H1 (cell line): ENCODE data around the gene SURF2.

Experiments used
- BRCA1 ChIP-seq: IDR thresholded peaks from 2 replicates; pipeline ENCODE4 v1.6.1; 2012; ENCODE audit warnings: low read depth, low read length, improper control_type of control experiment
- CHD2 ChIP-seq: IDR thresholded peaks from 2 replicates; pipeline ENCODE4 v1.6.1; 2012; ENCODE audit warnings: low read length, improper control_type of control experiment
- CHD7 ChIP-seq: fragments of 300-600 bp; sonication (generic); IDR thresholded peaks from 2 replicates; pipeline ENCODE4 v1.7.1; 2012; ENCODE audit warnings: low read length, moderate library complexity, mild to moderate bottlenecking, inconsistent platforms; ENCODE audit not compliant: insufficient replicate concordance
- CREB1 ChIP-seq: IDR thresholded peaks from 2 replicates; pipeline ENCODE4 v1.6.1; 2012; ENCODE audit warnings: inconsistent platforms
- CTCF ChIP-seq, 3 experiments: IDR thresholded peaks; 1 replicate in 2 of 3; 2 replicates in 1 of 3; pipeline versions ENCODE4 v1.5.1 to v1.6.1; 2011; ENCODE audit warnings: low read length in 3 of 3, mild to moderate bottlenecking in 3 of 3, inconsistent platforms in 2 of 3, low read depth in 1 of 3, moderate library complexity in 1 of 3; ENCODE audit not compliant: insufficient read depth in 1 of 3; ENCODE audit errors: control extremely low read depth in 1 of 3
- EP300 ChIP-seq, 2 experiments: IDR thresholded peaks; 1 replicate in 1 of 2; 2 replicates in 1 of 2; pipeline ENCODE4 v1.6.1; 2011 to 2012; ENCODE audit warnings: low read depth in 2 of 2, low read length in 2 of 2, mild to moderate bottlenecking in 2 of 2, borderline replicate concordance in 1 of 2, inconsistent platforms in 1 of 2, moderate library complexity in 1 of 2
- HDAC2 ChIP-seq, 2 experiments: fragments of 300-600 bp in 1 of 2; sonication (generic) in 1 of 2; IDR thresholded peaks; 2 replicates each; pipeline ENCODE4 v1.6.1; 2011 to 2012; ENCODE audit warnings: low read depth in 2 of 2, low read length in 2 of 2, mild to moderate bottlenecking in 2 of 2, moderate library complexity in 2 of 2, borderline replicate concordance in 1 of 2, inconsistent platforms in 1 of 2
- JUND ChIP-seq: IDR thresholded peaks from 2 replicates; pipeline ENCODE4 v1.6.1; 2011; ENCODE audit warnings: mild to moderate bottlenecking, improper control_type of control experiment, low read length
- KDM1A ChIP-seq: fragments of 200-600, 300-600 bp; sonication (generic); IDR thresholded peaks from 2 replicates; pipeline ENCODE4 v1.7.1; 2016; ENCODE audit warnings: mild to moderate bottlenecking, low read length, borderline replicate concordance
- NRF1 ChIP-seq: IDR thresholded peaks from 2 replicates; pipeline ENCODE4 v1.6.1; 2011; ENCODE audit warnings: mild to moderate bottlenecking, low read depth, low read length, improper control_type of control experiment
- POLR2A ChIP-seq, 2 experiments: IDR thresholded peaks; 1 replicate in 1 of 2; 2 replicates in 1 of 2; pipeline ENCODE4 v1.6.1; 2011; ENCODE audit warnings: low read depth in 2 of 2, low read length in 2 of 2, mild to moderate bottlenecking in 2 of 2; ENCODE audit errors: control extremely low read depth in 1 of 2
- POLR2AphosphoS5 ChIP-seq: IDR thresholded peaks from 2 replicates; pipeline ENCODE4 v1.6.1; 2011; ENCODE audit warnings: low read depth, low read length
- RAD21 ChIP-seq, 2 experiments: IDR thresholded peaks in 1 of 2; conservative IDR thresholded peaks in 1 of 2; 2 replicates each; pipeline ENCODE4 v1.6.1; 2011; ENCODE audit warnings: low read depth in 2 of 2, low read length in 2 of 2, improper control_type of control experiment in 1 of 2, inconsistent platforms in 1 of 2, mild to moderate bottlenecking in 1 of 2, moderate library complexity in 1 of 2
- TBP ChIP-seq: IDR thresholded peaks from 2 replicates; pipeline ENCODE4 v1.6.1; 2011; ENCODE audit warnings: low read depth, low read length, improper control_type of control experiment

GRCh38 chr9:133361507-133362092, 5.2 kb downstream of the SURF2 start:
- TF ChIP-seq CTCF (IDR thresholded peaks at IDR 0.05; ENCODE audit: control extremely low read depth in 1 of 3, insufficient read depth in 1 of 3, low read depth in 1 of 3, low read length in 3 of 3) (no peak), CREB1 (no peak), CHD2 (no peak), EP300 (IDR thresholded peaks at IDR 0.05; ENCODE audit: borderline replicate concordance in 1 of 2, low read depth in 2 of 2, low read length in 2 of 2) (no peak), HDAC2 (IDR thresholded peaks at IDR 0.05; ENCODE audit: borderline replicate concordance in 1 of 2, low read depth in 2 of 2, low read length in 2 of 2) (no peak), RAD21 (IDR thresholded peaks at IDR 0.05 in 1 of 2, conservative IDR thresholded peaks at IDR 0.05 in 1 of 2; ENCODE audit: low read depth in 2 of 2, low read length in 2 of 2) (no peak), TBP (no peak), KDM1A (no peak), POLR2A (IDR thresholded peaks at IDR 0.05; ENCODE audit: control extremely low read depth in 1 of 2, low read depth in 2 of 2, low read length in 2 of 2) (no peak), CHD7 (no peak), BRCA1 (no peak), JUND (no peak), POLR2AphosphoS5 (no peak), NRF1 (no peak)
